OCI-LY3 (cell line): ENCODE measurements around the gene EME1.

Source experiments
- CTCF ChIP-seq: fragments of 200-600, 300-600 bp; sonication (generic); IDR thresholded peaks from 2 replicates; pipeline ENCODE4 v1.5.1; 2014; ENCODE audit warnings: antibody characterized with exemption, low read length, low read depth
- EZH2phosphoT487 ChIP-seq: fragments of 200-600 bp; shearing (Covaris generic); IDR thresholded peaks from 2 replicates; pipeline ENCODE4 v1.6.1; 2018; ENCODE audit warnings: antibody characterized with exemption, mixed run types, low read depth

- TF ChIP-seq CTCF (no peak), EZH2phosphoT487 (no peak)
Observed at GRCh38 chr17:50339381-50339780, 33.6 kb upstream of the EME1 start.
